ENCODE measurements around the gene NT5DC3.

Gene NT5DC3

DNA sequence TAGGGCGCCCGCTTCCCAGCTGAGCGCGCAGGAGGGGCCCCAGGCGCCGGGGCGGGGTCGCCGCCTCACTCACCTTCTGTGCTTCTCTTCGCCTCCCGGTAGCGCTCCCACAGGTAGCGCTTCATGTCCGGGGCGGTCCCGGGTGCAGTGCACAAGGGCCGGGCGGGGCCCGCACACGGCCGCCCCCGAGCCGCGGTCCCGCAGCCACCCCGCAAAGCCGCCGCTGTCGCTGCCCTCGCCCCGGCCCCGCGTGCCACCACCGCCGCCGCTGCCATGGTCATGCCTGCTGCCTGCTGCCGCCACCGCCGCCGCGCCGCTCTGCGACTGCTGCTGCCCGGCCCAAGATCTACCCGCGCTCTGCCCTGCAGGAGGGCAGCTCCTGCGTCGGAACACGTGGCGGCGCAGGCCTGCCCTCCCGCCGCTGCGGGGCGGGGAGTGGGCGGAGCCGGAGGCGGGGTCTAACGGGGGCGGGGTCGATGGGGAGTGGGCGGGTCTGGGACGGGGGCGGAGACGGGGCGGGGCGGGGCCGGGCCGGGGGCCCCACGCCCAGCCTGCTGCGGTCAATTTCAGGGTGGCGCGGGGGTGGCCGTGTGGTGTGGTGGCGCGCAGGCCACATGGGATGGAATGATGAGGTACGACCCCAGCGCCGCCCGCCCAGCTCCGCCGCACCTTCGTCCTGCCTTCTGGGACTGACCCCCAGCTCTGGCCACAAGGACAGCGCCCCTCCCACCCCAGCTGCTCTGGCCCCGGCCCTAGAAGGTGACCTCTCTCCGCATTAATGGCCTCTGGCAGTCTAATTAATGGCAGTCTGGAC is at the start of gene NT5DC3:
TSS of gene NT5DC3 (minus strand) at position 359 of the 814 bp plus-strand sequence. CDS start at position 281, 78 bp downstream.
- no peaks in the 10 kb centered on the region for H3K9me3 Mint-ChIP-seq
- peak; percentile 83 for DNase-seq
- H3K4me1 Mint-ChIP-seq = peaks cover 20% of the 10 kb centered on the region
- peak within 1 kb of the TSS; percentile 44 for H3K27ac Mint-ChIP-seq
- no peaks in the 10 kb centered on the region for H3K36me3 Mint-ChIP-seq
- CTCF ChIA-PET = no interaction called here
- peak within 1 kb of the TSS; percentile 86 for H3K4me3 Mint-ChIP-seq
- peaks cover 36% of the 10 kb centered on the region for H3K27me3 Mint-ChIP-seq

DNA sequence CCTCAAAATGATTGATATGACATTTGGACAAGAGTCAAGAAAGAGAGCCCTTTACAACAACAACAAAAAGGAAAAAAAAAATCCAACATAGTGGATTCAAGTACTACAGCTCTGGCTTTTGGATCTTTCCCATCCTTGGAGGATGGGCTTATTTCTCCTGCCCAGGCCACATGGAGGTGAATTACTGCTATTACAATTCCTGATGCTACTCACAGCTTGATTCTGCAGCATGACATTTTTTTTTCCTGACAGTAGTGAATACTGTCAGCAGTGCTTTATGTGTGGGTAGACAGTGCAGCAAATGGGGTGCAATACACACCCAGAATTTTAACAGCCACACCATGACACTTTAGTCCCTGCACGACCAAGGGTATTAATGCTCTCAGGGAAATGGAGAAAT is 46.7 kb upstream of the NT5DC3 start:
- no peaks in the 10 kb centered on the region for H3K27me3 Mint-ChIP-seq
- H3K9me3 Mint-ChIP-seq = no peaks in the 10 kb centered on the region
- CTCF ChIA-PET = interaction anchor here (0.9 kb wide), 1 partner anchor 213 kb away, joined by 3 read pairs; no protein-coding TSS in a partner anchor
- no peak overlapping the region for H3K27ac Mint-ChIP-seq
- no peak overlapping the region for H3K4me3 Mint-ChIP-seq
- peaks cover 14% of the 10 kb centered on the region for H3K4me1 Mint-ChIP-seq
- no peak for DNase-seq
- H3K36me3 Mint-ChIP-seq = no peaks in the 10 kb centered on the region

DNA sequence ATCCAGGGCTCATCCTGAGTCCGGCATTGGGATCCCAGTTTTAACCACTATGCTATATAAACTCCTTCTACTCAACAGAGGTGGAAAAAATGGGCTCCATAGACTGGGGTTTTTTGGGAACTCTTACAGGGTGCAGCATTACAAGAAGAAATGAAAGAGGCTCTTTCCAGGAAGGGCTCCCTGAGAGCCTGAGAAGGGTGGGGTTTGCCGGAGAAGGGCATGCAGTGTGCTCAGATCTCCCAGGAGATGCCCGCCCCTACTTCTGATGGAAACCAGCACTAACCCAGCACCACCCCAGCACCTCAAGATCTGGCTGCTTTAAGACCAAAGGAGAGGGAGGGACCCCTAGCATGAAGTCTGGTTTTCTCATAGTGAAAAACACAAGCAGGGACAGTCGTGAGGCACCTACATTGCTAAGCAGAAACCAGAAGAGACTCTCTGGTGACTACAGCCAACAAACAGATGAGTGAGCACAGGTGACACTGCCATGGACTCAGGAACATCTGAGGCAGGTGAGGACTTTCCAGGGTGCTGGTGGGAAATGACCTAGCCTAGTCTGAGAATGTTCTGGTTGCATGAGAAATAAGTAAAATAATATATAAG is 45.3 kb upstream of the NT5DC3 start:
- Mint-ChIP-seq H3K9me3 (no peaks in the 10 kb centered on the region), H3K36me3 (no peaks in the 10 kb centered on the region), H3K27ac (no peak overlapping the region), H3K4me3 (no peak overlapping the region), H3K27me3 (no peaks in the 10 kb centered on the region), H3K4me1 (peaks cover 14% of the 10 kb centered on the region)
- CTCF ChIA-PET = no interaction called here
- no peak for DNase-seq

DNA sequence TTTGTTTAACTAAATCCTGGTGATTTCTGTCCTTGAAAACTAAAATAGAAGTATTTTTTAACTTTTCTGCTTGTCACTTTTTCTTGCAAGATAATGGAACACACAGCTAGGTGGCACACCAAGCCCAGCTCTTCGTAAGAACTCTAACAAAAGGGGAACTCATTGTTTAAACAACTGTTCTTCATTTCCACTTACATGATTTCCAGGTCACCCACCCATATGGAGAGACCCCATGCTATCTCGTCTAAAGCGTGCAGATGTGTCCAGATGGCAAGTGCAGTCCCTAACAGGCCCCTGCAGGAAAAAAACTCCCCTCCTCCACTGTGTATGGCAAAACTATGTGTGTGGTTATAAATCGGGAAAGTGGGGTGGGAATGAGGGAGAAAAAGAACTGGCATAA is 43.3 kb upstream of the NT5DC3 start:
- no peak overlapping the region for H3K4me3 Mint-ChIP-seq
- no peaks in the 10 kb centered on the region for H3K36me3 Mint-ChIP-seq
- H3K9me3 Mint-ChIP-seq = no peaks in the 10 kb centered on the region
- CTCF ChIA-PET = interaction anchor here (0.6 to 3.3 kb wide), 10 partner anchors 11 to 225 kb away, joined by 3 to 25 read pairs (median 3); no protein-coding TSS in a partner anchor
- H3K27ac Mint-ChIP-seq = no peak overlapping the region
- DNase-seq = peak; percentile 57
- H3K27me3 Mint-ChIP-seq = no peaks in the 10 kb centered on the region
- H3K4me1 Mint-ChIP-seq = peaks cover 23% of the 10 kb centered on the region

DNA sequence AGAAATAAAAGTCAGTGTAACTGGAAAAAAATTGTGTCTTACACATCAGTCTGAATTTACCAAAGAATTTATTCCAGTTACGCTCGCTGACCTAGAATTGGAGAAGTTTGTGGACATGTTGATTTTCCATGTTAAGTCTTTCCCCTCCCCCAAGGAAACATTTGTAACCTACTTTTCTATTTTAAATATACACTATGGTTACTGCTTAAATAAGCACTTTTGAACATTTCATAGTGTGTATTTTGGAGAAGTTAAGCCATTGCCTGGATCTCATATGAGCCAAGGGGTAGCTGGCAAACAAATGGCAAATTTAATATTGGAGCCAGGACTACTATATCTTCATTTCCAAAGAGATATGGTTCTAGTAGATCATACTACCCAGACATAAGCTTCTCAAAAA is 42.9 kb upstream of the NT5DC3 start:
- H3K36me3 Mint-ChIP-seq = no peaks in the 10 kb centered on the region
- no peak overlapping the region for H3K4me3 Mint-ChIP-seq
- H3K27me3 Mint-ChIP-seq = no peaks in the 10 kb centered on the region
- no peak overlapping the region for H3K27ac Mint-ChIP-seq
- CTCF ChIA-PET = interaction anchor here (0.6 to 3.3 kb wide), 11 partner anchors 11 to 226 kb away, joined by 3 to 25 read pairs (median 3); no protein-coding TSS in a partner anchor
- peaks cover 27% of the 10 kb centered on the region for H3K4me1 Mint-ChIP-seq
- no peaks in the 10 kb centered on the region for H3K9me3 Mint-ChIP-seq
- no peak for DNase-seq

DNA sequence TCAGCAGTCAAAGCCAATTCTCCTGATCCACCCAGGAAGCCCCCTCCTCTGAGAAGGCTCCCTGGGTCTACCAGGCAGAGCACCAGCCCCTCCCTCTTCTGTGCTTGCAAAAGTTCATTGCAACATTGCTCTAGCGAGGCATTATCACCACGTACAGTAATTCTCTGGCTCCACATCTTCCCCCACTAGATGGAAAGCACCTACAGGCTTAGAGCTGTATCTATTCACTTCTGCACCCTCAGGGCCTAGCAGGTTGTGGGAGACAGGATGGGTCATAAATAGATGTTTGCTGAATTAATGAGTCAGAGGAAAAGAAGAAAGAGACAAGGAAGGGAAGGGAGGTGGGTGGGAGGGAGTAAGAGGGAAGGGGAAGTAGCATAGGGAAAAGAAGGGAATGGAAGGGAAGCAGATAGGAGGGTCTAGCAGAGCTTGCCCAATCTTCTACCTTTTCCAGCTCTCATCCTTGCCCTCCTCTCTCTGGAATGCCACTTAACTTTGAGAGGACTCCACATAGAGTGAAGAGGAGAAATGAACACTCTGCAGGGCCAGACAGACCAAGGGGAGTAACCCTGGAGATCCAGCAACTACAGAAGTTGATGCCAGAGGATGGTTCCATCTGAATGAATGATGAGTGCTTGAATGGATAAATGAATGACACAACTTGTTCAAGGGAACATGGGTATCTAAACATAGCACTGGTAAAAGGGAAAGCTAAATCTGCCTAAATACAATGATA is 42.0 kb upstream of the NT5DC3 start:
- peaks cover 31% of the 10 kb centered on the region for H3K4me1 Mint-ChIP-seq
- H3K36me3 Mint-ChIP-seq = no peaks in the 10 kb centered on the region
- no peak overlapping the region for H3K4me3 Mint-ChIP-seq
- no peak overlapping the region for H3K27ac Mint-ChIP-seq
- DNase-seq = no peak
- H3K9me3 Mint-ChIP-seq = no peaks in the 10 kb centered on the region
- H3K27me3 Mint-ChIP-seq = no peaks in the 10 kb centered on the region
- CTCF ChIA-PET = interaction anchor here (0.7 to 3.3 kb wide), 3 partner anchors 44 to 226 kb away, joined by 3 to 25 read pairs (median 3); no protein-coding TSS in a partner anchor

DNA sequence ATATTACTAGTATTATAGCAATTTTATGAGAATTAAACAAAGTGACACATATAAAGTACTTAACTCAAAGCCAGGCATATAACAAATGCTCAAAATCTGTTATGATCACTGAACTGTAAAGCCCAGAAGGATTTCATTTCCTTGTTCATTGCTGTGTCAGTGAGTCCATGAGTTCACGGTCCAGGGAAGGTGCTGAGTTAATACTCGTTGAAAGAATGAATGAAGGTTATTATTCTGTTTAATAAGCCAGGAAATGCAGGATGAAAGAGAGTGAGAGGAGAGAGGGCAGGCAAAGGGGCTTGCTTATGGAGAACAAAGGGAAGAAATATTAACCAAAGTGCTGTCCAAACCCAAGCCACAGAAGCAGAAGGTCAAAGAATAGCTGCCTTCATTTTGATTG is 40.2 kb upstream of the NT5DC3 start:
- Mint-ChIP-seq H3K4me1 (peaks cover 32% of the 10 kb centered on the region), H3K36me3 (no peaks in the 10 kb centered on the region), H3K9me3 (no peaks in the 10 kb centered on the region), H3K4me3 (no peak overlapping the region), H3K27ac (no peak overlapping the region), H3K27me3 (no peaks in the 10 kb centered on the region)
- CTCF ChIA-PET = interaction anchor here (2.0 kb wide), 1 partner anchor 11 kb away, joined by 7 read pairs; no protein-coding TSS in a partner anchor
- DNase-seq = no peak

DNA sequence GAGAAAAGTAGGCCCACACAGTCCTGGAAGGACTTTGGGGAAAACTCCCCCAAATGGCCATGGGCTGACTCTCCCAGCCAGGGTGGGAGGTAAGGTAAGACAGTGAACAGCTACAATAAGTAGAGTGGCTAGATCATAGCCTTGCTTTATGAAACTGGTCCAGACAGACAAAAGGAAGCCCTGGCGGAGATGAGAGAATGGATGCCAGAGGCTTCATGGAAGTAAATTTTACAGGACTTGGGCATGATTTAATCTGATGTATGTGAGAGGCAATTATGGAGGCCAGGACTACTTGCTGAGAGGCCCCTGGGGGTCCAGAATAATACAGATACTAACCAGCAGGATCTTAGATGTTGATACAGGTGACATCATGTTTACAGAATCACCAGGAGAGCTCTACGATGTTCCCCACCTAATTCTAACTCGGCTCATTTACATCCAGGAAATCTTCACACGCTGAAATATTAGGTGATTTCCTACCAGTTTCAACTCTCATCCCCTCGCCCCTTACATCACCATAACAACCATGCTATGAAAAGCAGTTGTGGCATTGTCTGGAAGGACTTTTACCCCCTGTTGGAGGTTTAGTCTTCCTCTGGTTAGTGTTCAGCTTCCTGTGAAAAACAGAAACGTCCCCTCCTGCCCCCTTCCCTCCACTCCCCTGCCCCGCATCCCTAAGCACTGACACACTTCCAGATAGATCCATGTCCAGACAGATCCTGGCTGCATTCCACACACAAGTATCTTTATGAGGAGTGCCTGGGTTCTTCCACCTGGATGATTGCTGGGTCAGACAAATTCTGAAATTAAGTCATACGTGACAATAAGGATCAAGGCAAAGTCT is 39.5 kb upstream of the NT5DC3 start:
- Mint-ChIP-seq H3K36me3 (no peaks in the 10 kb centered on the region), H3K27ac (no peak overlapping the region), H3K4me1 (peaks cover 31% of the 10 kb centered on the region), H3K27me3 (no peaks in the 10 kb centered on the region), H3K9me3 (no peaks in the 10 kb centered on the region), H3K4me3 (no peak overlapping the region)
- CTCF ChIA-PET = interaction anchor here (0.7 to 2.0 kb wide), 4 partner anchors 9 to 229 kb away, joined by 3 to 15 read pairs (median 6); no protein-coding TSS in a partner anchor
- no peak for DNase-seq

DNA sequence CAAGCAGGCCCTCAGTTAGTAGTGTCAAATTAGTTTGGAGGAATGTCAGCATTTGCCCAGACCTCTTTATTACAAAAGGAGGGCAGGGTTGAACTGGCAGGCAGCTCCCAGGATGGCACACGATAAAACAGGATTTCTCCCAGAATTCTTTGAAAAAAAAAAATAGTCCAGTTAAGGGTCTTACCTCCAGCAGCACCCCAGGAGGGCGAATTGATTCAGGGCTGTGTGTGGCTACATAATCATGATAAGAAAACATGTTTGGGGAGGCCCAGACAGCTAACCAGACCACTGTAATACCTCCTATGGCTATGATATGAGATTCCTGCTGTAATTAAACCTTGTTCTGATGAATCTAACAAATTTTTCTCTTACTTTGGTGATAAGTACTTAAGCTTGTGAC is 38.8 kb upstream of the NT5DC3 start:
- CTCF ChIA-PET = interaction anchor here (0.8 to 2.0 kb wide), 3 partner anchors 9 to 229 kb away, joined by 5 to 15 read pairs (median 7); no protein-coding TSS in a partner anchor

DNA sequence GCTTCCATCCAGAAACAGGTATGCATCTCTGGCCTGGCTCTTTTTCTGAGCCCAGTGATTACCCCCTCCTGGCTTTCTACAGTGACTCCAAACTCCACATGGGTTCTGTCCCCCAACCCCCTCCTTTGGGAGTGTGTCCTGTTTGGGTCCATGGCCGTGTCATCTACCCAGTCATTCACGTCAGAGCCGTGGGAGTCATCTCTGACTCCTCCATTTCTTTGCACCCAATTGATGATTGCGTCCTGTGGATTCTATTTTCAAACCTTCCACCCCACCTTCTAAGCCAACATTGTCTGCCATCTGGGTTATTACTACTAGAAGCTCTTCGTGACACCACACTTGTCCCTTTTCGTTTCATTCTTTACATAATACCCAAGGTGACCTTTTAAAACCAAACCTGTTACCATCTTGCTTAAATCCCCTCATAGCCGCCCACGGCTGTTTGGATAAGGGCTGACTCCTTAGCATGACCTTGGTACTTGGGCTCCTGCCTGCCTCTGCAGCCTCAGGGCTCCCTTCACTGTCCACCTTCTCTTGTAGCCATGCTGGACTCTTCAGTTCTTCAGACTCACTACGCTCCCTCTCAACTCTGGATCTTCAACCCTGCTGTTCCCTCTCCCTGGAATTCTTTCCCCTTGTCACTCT is 38.1 kb upstream of the NT5DC3 start:
- no peaks in the 10 kb centered on the region for H3K36me3 Mint-ChIP-seq
- DNase-seq = no peak
- CTCF ChIA-PET = interaction anchor here (1.0 to 3.0 kb wide), 5 partner anchors 9 to 230 kb away, joined by 5 to 29 read pairs (median 7); partner anchors contain the start of gene TDG
- H3K4me1 Mint-ChIP-seq = peaks cover 27% of the 10 kb centered on the region
- H3K27me3 Mint-ChIP-seq = no peaks in the 10 kb centered on the region
- H3K9me3 Mint-ChIP-seq = no peaks in the 10 kb centered on the region
- H3K4me3 Mint-ChIP-seq = no peak overlapping the region
- no peak overlapping the region for H3K27ac Mint-ChIP-seq

More for the DNA sequence above, 38.8 kb upstream of the NT5DC3 start:
- Mint-ChIP-seq H3K36me3 (no peaks in the 10 kb centered on the region), H3K9me3 (no peaks in the 10 kb centered on the region), H3K4me3 (no peak overlapping the region), H3K27me3 (no peaks in the 10 kb centered on the region), H3K27ac (no peak overlapping the region), H3K4me1 (peaks cover 31% of the 10 kb centered on the region)
- no peak for DNase-seq

DNA sequence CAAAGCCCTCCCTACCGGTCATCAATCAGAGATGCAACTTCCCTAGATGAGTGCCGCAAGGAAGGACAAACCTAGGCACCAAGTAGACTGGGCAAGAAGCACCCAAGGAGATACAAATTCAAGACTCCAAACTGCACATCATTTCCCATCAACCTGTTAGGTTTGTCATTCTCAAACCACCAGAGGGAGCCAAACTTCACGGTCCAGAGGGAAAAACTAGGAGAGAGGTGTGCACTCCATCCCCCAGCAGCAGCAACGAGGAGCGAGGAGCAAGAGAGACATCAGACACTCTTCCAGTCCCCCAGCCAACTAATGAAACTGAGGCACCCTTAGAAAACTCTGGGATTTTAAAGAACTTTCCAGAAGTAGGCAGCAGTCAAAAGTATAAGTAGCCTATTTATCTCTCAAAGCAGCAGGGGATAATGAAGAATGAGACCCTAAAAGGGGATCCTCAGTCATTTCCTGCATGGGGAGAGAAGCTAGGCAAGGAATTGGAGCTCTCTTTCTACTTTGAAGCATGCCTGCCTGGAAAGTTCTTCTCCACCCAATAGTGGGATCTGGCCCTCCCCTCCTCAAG is 37.0 kb upstream of the NT5DC3 start:
- Mint-ChIP-seq H3K27ac (no peak overlapping the region), H3K4me1 (peaks cover 27% of the 10 kb centered on the region), H3K9me3 (no peaks in the 10 kb centered on the region), H3K4me3 (no peak overlapping the region), H3K36me3 (no peaks in the 10 kb centered on the region), H3K27me3 (no peaks in the 10 kb centered on the region)
- DNase-seq = peak; percentile 71
- CTCF ChIA-PET = interaction anchor here (0.6 to 3.0 kb wide), 9 partner anchors 10 to 230 kb away, joined by 3 to 29 read pairs (median 3); partner anchors contain the start of genes HSP90B1 and TDG

DNA sequence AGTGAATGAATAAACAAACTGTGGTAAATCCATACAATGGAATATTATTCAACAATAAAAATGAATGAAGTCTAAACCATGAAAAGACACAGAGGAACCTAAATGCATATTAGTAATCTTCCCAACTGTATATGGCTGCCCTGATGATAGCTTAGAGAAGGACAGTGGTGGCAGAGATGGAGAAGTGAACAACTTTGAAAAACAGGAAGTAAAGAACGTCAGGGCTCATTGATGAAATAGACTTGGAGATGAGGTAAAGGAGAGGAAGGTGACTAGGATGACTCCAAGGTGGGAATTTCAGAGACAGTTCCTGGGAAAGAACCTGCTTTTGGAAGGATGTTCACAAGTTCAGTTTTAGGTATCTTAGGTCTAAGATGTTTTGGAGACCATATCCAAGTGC is 36.3 kb upstream of the NT5DC3 start:
- Mint-ChIP-seq H3K4me3 (no peak overlapping the region), H3K4me1 (peaks cover 27% of the 10 kb centered on the region), H3K36me3 (no peaks in the 10 kb centered on the region), H3K27me3 (no peaks in the 10 kb centered on the region), H3K27ac (no peak overlapping the region), H3K9me3 (no peaks in the 10 kb centered on the region)
- DNase-seq = no peak
- CTCF ChIA-PET = interaction anchor here (0.6 to 3.0 kb wide), 8 partner anchors 9 to 231 kb away, joined by 3 to 29 read pairs (median 3); partner anchors contain the start of gene HSP90B1
